GM23248 (cell line): ENCODE measurements around the gene PCDHGB2.

ENCODE experiments used
- EZH2 ChIP-seq: fragments of 200-600 bp; sonication (generic); IDR thresholded peaks from 2 replicates; pipeline ENCODE4 v1.6.1; 2018; ENCODE audit warnings: antibody characterized with exemption, mild to moderate bottlenecking; ENCODE audit not compliant: insufficient read depth, poor library complexity, severe bottlenecking
- EZH2phosphoT487 ChIP-seq: fragments of 200-600 bp; sonication (generic); IDR thresholded peaks from 2 replicates; pipeline ENCODE4 v1.6.1; 2018; ENCODE audit warnings: antibody characterized with exemption, moderate library complexity, mild to moderate bottlenecking, low read depth; ENCODE audit not compliant: insufficient read depth

GRCh38 chr5:141330299-141331080 is 29.3 kb upstream of the PCDHGB2 start, which contains the start of gene PCDHGA1:
- no peak for TF ChIP-seq EZH2phosphoT487
- TF ChIP-seq EZH2 = no peak
